ENCODE measurements around the gene PIK3AP1. TPM values are rescaled to one million over a fixed set of nuclear protein-coding genes. Genes with fewer than 3 reads are reported as not detected.
A peak's percentile ranks its signal among the peaks of the same experiment; 100 is the strongest.

PIK3AP1 gene
- total and polyA plus RNA-seq, 10 of the 15 experiments (the other 5 are each of a cell fraction or from before 2014, with no cell fraction given) = 26.2 to 306 (median 119) TPM

DNA sequence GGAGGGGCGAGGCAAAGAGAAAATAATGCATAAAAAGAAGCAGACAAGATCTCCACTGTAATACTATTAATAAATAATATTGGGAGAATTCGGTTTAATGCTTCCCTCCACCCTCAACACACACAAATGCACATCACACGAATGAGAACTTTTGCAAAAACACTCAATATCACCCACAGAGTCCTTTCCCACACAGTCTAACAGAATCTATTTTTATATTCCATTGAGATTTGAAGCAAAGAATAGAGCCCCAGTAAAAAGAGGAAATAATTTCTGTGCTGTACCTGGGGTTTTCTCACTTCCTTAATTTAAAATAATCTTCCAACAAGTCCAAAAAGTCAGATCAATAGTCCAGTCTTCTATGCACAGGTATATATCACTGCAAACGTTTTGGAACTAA lies 17.0 kb downstream of the PIK3AP1 start (continued):
- TF ChIP-seq TCF3 (IDR thresholded peaks at IDR 0.05; ENCODE audit: borderline replicate concordance, insufficient read depth, low read depth, low read length) = no peak
- peak; percentile 87 for TF ChIP-seq NFIC (IDR thresholded peaks at IDR 0.05; ENCODE audit: low read depth, low read length)
- no peak for TF ChIP-seq SMAD5 (IDR thresholded peaks at IDR 0.05; ENCODE audit: low read depth)
- no peak for TF ChIP-seq HCFC1 (IDR thresholded peaks at IDR 0.05; ENCODE audit: low read length)
- TF ChIP-seq, protein P1, sequence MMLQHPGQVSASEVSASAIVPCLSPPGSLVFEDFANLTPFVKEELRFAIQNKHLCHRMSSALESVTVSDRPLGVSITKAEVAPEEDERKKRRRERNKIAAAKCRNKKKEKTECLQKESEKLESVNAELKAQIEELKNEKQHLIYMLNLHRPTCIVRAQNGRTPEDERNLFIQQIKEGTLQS (IDR thresholded peaks at IDR 0.05; ENCODE audit: borderline replicate concordance, extremely low read depth, low read depth, low read length) = no peak
- no peak for TF ChIP-seq RAD51 (IDR thresholded peaks at IDR 0.05)
- no peak for TF ChIP-seq EZH2 (IDR thresholded peaks at IDR 0.05; ENCODE audit: borderline replicate concordance, control insufficient read depth, low read depth, low read length)
- no peak for TF ChIP-seq EGR1 (IDR thresholded peaks at IDR 0.05; ENCODE audit: borderline replicate concordance in 1 of 2, low read depth in 2 of 2, low read length in 2 of 2)
- no peak for TF ChIP-seq KDM1A (IDR thresholded peaks at IDR 0.05; ENCODE audit: borderline replicate concordance)
- TF ChIP-seq, protein P2, sequence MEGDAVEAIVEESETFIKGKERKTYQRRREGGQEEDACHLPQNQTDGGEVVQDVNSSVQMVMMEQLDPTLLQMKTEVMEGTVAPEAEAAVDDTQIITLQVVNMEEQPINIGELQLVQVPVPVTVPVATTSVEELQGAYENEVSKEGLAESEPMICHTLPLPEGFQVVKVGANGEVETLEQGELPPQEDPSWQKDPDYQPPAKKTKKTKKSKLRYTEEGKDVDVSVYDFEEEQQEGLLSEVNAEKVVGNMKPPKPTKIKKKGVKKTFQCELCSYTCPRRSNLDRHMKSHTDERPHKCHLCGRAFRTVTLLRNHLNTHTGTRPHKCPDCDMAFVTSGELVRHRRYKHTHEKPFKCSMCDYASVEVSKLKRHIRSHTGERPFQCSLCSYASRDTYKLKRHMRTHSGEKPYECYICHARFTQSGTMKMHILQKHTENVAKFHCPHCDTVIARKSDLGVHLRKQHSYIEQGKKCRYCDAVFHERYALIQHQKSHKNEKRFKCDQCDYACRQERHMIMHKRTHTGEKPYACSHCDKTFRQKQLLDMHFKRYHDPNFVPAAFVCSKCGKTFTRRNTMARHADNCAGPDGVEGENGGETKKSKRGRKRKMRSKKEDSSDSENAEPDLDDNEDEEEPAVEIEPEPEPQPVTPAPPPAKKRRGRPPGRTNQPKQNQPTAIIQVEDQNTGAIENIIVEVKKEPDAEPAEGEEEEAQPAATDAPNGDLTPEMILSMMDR (IDR thresholded peaks at IDR 0.05 in 2 of 3, conservative IDR thresholded peaks at IDR 0.05 in 1 of 3; ENCODE audit: control insufficient read depth in 2 of 3, extremely low read depth in 1 of 3, insufficient read depth in 1 of 3, low read depth in 3 of 3, low read length in 3 of 3) = no peak
- TF ChIP-seq ESRRA (IDR thresholded peaks at IDR 0.05; ENCODE audit: low read length) = 0 out of 2 replicates have a peak, but pooled peaks have one; percentile 34
- no peak for TF ChIP-seq YY1 (IDR thresholded peaks at IDR 0.05; ENCODE audit: low read depth, low read length)
- no peak for TF ChIP-seq BRCA1 (IDR thresholded peaks at IDR 0.05; ENCODE audit: low read depth, low read length)
- no peak for TF ChIP-seq RCOR1 (conservative IDR thresholded peaks at IDR 0.05; ENCODE audit: low read depth, low read length)
- TF ChIP-seq, protein P3, sequence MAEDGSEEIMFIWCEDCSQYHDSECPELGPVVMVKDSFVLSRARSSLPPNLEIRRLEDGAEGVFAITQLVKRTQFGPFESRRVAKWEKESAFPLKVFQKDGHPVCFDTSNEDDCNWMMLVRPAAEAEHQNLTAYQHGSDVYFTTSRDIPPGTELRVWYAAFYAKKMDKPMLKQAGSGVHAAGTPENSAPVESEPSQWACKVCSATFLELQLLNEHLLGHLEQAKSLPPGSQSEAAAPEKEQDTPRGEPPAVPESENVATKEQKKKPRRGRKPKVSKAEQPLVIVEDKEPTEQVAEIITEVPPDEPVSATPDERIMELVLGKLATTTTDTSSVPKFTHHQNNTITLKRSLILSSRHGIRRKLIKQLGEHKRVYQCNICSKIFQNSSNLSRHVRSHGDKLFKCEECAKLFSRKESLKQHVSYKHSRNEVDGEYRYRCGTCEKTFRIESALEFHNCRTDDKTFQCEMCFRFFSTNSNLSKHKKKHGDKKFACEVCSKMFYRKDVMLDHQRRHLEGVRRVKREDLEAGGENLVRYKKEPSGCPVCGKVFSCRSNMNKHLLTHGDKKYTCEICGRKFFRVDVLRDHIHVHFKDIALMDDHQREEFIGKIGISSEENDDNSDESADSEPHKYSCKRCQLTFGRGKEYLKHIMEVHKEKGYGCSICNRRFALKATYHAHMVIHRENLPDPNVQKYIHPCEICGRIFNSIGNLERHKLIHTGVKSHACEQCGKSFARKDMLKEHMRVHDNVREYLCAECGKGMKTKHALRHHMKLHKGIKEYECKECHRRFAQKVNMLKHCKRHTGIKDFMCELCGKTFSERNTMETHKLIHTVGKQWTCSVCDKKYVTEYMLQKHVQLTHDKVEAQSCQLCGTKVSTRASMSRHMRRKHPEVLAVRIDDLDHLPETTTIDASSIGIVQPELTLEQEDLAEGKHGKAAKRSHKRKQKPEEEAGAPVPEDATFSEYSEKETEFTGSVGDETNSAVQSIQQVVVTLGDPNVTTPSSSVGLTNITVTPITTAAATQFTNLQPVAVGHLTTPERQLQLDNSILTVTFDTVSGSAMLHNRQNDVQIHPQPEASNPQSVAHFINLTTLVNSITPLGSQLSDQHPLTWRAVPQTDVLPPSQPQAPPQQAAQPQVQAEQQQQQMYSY (CRISPR knock-in tag; IDR thresholded peaks at IDR 0.05) = no peak
- no peak for TF ChIP-seq EED (IDR thresholded peaks at IDR 0.05; ENCODE audit: low read depth)

All from GM12878 (cell line).